HG03039 (cell line): ENCODE data around the gene RPL23.

Source experiments
- ATAC-seq: cut with Tn5 transposase; IDR thresholded peaks from one replicate; pipeline ENCODE4 v1.9.1; 2021; ENCODE audit warnings: mild to moderate bottlenecking, moderate library complexity; ENCODE audit not compliant: unreplicated experiment

Gene RPL23

DNA sequence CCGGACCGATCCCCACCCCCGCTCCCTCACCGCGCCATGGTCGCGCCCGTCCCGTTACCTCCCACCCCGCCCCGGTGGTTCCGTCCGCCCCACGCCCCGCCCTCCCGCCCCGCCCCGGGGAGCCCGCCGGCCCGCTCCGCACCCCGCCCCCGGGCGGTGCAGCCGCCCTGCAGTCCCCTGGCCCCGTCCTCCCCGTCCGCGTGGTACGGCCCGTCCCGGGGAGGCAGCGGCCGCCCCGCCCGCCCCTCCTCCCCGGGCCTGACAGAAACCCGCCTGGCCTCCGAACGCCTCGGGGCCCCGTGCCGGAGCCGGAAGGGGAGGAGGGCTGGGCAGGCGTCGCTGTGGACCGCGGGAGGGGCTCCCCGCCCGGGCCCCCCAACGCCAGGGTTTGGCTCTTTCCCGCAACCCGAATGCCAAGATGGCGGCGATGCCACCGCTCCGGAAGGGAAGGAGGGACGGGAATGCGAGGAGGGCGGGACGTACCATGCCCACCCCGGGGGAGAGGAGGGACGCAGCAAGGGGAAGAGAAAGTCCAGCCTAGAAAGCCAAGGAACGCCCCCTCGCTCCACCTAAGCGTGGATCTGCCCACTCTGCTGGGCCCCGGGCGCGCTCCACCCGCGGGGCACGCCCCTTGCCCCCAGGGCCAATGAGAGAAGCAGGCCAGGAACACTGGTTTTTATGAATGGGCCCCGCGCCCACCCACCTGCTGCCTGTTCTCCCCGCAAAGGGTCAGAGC lies 53.9 kb downstream of the RPL23 start, which contains the start of gene PIP4K2B:
PIP4K2B (minus strand) TSS at position 56 of the 736 bp plus-strand sequence. CDS start 132 bp downstream, outside the sequence.
- ATAC-seq: peak; percentile 78

GRCh38 chr17:38798614-38799500 lies 54.7 kb downstream of the RPL23 start:
- ATAC-seq: peak; percentile 9
